HepG2 (cell line): ENCODE data around the gene TUFM. TPM values are rescaled to one million over a fixed set of nuclear protein-coding genes. Genes with fewer than 3 reads are reported as not detected.

Experiments used
- ATAC-seq: fragments of 200-7000 bp; cut with Tn5 transposase; 3 replicates; pipeline ENCODE4 v1.9.1; 2020; ENCODE audit warnings: mild to moderate bottlenecking, moderate library complexity
- Bru-seq: library from RNA; stranded (reverse); fragments of 400-500 nt; gene quantifications from one replicate; lab custom pipeline; 2021; lab: Mats Ljungman, UMichigan
- BruChase-seq, 2 experiments: library from RNA; stranded (reverse); fragments of 400-500 nt; gene quantifications; one replicate each; lab custom pipeline; 2021; lab: Mats Ljungman, UMichigan
- BruUV-seq: library from RNA; stranded (reverse); fragments of 400-500 nt; replicated peaks from 2 replicates; lab custom pipeline; 2021; lab: Mats Ljungman, UMichigan
- CTCF ChIA-PET: fragments of 300-600 bp; formaldehyde crosslinking; extraction: SDS; loops from one replicate; lab custom pipeline; 2021; ENCODE audit warnings: low total read pairs, inconsistent platforms, low intra/inter-chr PET ratio; lab: Yijun Ruan, JAX
- POLR2A ChIA-PET: fragments of 350-600 bp; sonication (Branson Sonifier 250); formaldehyde crosslinking; loops from one replicate; lab custom pipeline; 2020; ENCODE audit warnings: antibody characterized with exemption, inconsistent platforms; lab: Yijun Ruan, JAX
- DNase-seq: peaks from one replicate; pipeline ENCODE4 v3.0.0-alpha.2; 2015; ENCODE audit warnings: low spot score
- FAIRE-seq: peaks from 3 replicates; lab custom pipeline; 2011; peaks lifted over from hg19 to GRCh38; lab: Jason Lieb, UNC
- H2AFZ ChIP-seq: one replicate; pipeline ENCODE4 v1.6.1; 2011; ENCODE audit warnings: low read length, inconsistent platforms
- H3K27ac ChIP-seq: fragments of 300-600 bp; 3 replicates; pipeline ENCODE4 v1.8.0; 2011; ENCODE audit warnings: mixed run types, mild to moderate bottlenecking, mixed read lengths, low read length, inconsistent platforms; ENCODE audit not compliant: insufficient read depth; ENCODE audit errors: extremely low read length
- H3K27me3 ChIP-seq, 2 experiments: fragments of 200-600 bp in 1 of 2; 2 replicates in 1 of 2; 3 replicates in 1 of 2; pipeline versions ENCODE4 v1.6.0 to v1.8.0; 2011; ENCODE audit warnings: low read length in 2 of 2, mild to moderate bottlenecking in 2 of 2, moderate library complexity in 2 of 2, inconsistent platforms in 1 of 2; ENCODE audit not compliant: insufficient read depth in 2 of 2, control insufficient read depth in 1 of 2
- H3K36me3 ChIP-seq, 2 experiments: fragments of 200-600 bp in 1 of 2; replicated peaks in 1 of 2; 2 replicates in 1 of 2; 3 replicates in 1 of 2; pipeline versions ENCODE4 v1.5.1 to v1.8.0; 2011; ENCODE audit warnings: low read length in 2 of 2, inconsistent platforms in 1 of 2; ENCODE audit not compliant: insufficient read depth in 2 of 2, control insufficient read depth in 1 of 2
- H3K4me1 ChIP-seq: 2 replicates; pipeline ENCODE4 v1.5.1; 2012; ENCODE audit warnings: low read length, inconsistent platforms; ENCODE audit not compliant: insufficient read depth
- H3K4me2 ChIP-seq: 2 replicates; pipeline ENCODE4 v1.6.0; 2011; ENCODE audit warnings: low read depth, low read length, inconsistent platforms
- H3K4me3 ChIP-seq, 3 experiments: fragments of 200-600 bp in 1 of 3; sonication (generic), shearing (Covaris generic) in 1 of 3; replicated peaks in 1 of 3; 2 replicates each; pipeline ENCODE4 v1.5.1; 2011 to 2016; ENCODE audit warnings: low read length in 3 of 3, inconsistent platforms in 2 of 3, low read depth in 2 of 3, mild to moderate bottlenecking in 2 of 3, control low read depth in 1 of 3, mixed read lengths in 1 of 3; ENCODE audit not compliant: insufficient read depth in 1 of 3
- H3K79me2 ChIP-seq: one replicate; pipeline ENCODE4 v1.6.1; 2011; ENCODE audit warnings: low read length, inconsistent platforms; ENCODE audit not compliant: insufficient read depth
- H3K9ac ChIP-seq: 2 replicates; pipeline ENCODE4 v1.6.0; 2011; ENCODE audit warnings: mild to moderate bottlenecking, low read depth, low read length, inconsistent platforms; ENCODE audit not compliant: insufficient read depth
- H3K9me3 ChIP-seq: 2 replicates; pipeline ENCODE4 v1.5.1; 2012; ENCODE audit warnings: mild to moderate bottlenecking, low read length
- H4K20me1 ChIP-seq: 2 replicates; pipeline ENCODE4 v1.6.0; 2011; ENCODE audit warnings: inconsistent platforms, mild to moderate bottlenecking, low read length, moderate library complexity; ENCODE audit not compliant: insufficient read depth
- CAMTA2 ChIP-seq: sonication (generic); formaldehyde crosslinking; IDR thresholded peaks from 2 replicates; pipeline ENCODE4 v1.4.0; 2020; ENCODE audit warnings: mild to moderate bottlenecking, missing genetic modification reagents, borderline replicate concordance
- EEA1 ChIP-seq: sonication (generic); formaldehyde crosslinking; IDR thresholded peaks from 2 replicates; pipeline ENCODE4 v1.5.1; 2020; ENCODE audit warnings: mild to moderate bottlenecking, missing genetic modification reagents, borderline replicate concordance
- NAIF1 ChIP-seq: sonication (generic); formaldehyde crosslinking; IDR thresholded peaks from 2 replicates; pipeline ENCODE4 v1.5.0; 2020; ENCODE audit warnings: mild to moderate bottlenecking, missing genetic modification reagents, borderline replicate concordance
- NCOA1 ChIP-seq: sonication (generic); formaldehyde crosslinking; IDR thresholded peaks from 2 replicates; pipeline ENCODE4 v1.9.0; 2021; ENCODE audit warnings: missing genetic modification reagents
- PRDM4 ChIP-seq: sonication (generic); formaldehyde crosslinking; IDR thresholded peaks from 2 replicates; pipeline ENCODE4 v1.9.0; 2021; ENCODE audit warnings: missing genetic modification reagents, borderline replicate concordance
- SMAD3 ChIP-seq: sonication (generic); formaldehyde crosslinking; IDR thresholded peaks from 2 replicates; pipeline ENCODE4 v1.4.0; 2020; ENCODE audit warnings: missing genetic modification reagents
- SNAI1 ChIP-seq: sonication (generic); formaldehyde crosslinking; IDR thresholded peaks from 2 replicates; pipeline ENCODE4 v1.5.0; 2020; ENCODE audit warnings: mild to moderate bottlenecking, missing genetic modification reagents, borderline replicate concordance
- TBX3 ChIP-seq: fragments of 450-650 bp; IDR thresholded peaks from 2 replicates; pipeline ENCODE4 v1.6.1; 2017; ENCODE audit warnings: antibody characterized with exemption, mild to moderate bottlenecking, inconsistent platforms, borderline replicate concordance
- TCF7 ChIP-seq: sonication (generic); IDR thresholded peaks from 2 replicates; pipeline ENCODE4 v1.6.1; 2016; ENCODE audit warnings: antibody characterized with exemption, low read depth
- U2AF1 ChIP-seq: fragments of 200-400 bp; formaldehyde crosslinking; optimal IDR thresholded peaks from 2 replicates; pipeline ENCODE3; 2017; ENCODE audit warnings: mild to moderate bottlenecking, low read depth, low read length
- ZC3H4 ChIP-seq: sonication (generic); formaldehyde crosslinking; IDR thresholded peaks from 2 replicates; pipeline ENCODE4 v1.4.0; 2020; ENCODE audit warnings: missing genetic modification reagents, borderline replicate concordance
- ZNF256 ChIP-seq: sonication (generic); formaldehyde crosslinking; conservative IDR thresholded peaks from 2 replicates; pipeline ENCODE4 v1.4.0; 2020; ENCODE audit warnings: missing genetic modification reagents
- ZNF496 ChIP-seq: sonication (generic); formaldehyde crosslinking; IDR thresholded peaks from 2 replicates; pipeline ENCODE4 v1.8.1; 2023; ENCODE audit warnings: mild to moderate bottlenecking, moderate library complexity, missing genetic modification reagents; ENCODE audit not compliant: insufficient replicate concordance
- ZNF792 ChIP-seq: IDR thresholded peaks from 2 replicates; pipeline ENCODE4 v1.6.1; 2016
- WGBS: methylation state at CpG from one replicate; pipeline ENCODE4 v1.1.6; 2017; ENCODE audit warnings: low lambda C conversion rate; 5-methylcytosine and 5-hydroxymethylcytosine counted together
- in situ Hi-C: cut with HindIII; loops from 2 replicates; pipeline ENCODE4 v1.10.0; 2017; ENCODE audit warnings: low pct_unique_long_range_greater_than_20kb; ENCODE audit not compliant: extremely low pct_ligation_motif_present
- intact Hi-C: fragments of 100-400 bp; cut with micrococcal nuclease; formaldehyde crosslinking; loops from one replicate; pipeline ENCODE4 v1.10.0; 2022; ENCODE audit not compliant: unreplicated experiment
- long read RNA-seq, 2 experiments: library from RNA in 1 of 2; library from polyadenylated mRNA in 1 of 2; stranded (forward) in 1 of 2; unstranded in 1 of 2; transcript quantifications; one replicate each; pipeline ENCODE4 v2.0.0, GENCODE V29; 2019 to 2022
- polyA minus RNA-seq, 3 experiments: library from RNA; depleted of rRNA, polyadenylated mRNA; stranded (reverse); fragments of >200 nt; gene quantifications; 2 replicates each; pipeline ENCODE4 v1.2.3, GENCODE V29; 2011; ENCODE audit warnings: low replicate concordance in 1 of 3
- polyA plus RNA-seq, 8 experiments: library from polyadenylated mRNA; depleted of rRNA in 3 of 8; stranded (reverse) in 7 of 8; unstranded in 1 of 8; fragments of >200 nt; fragmentation: Illumina TruSeq in 4 of 8; extraction: Trizol in 4 of 8; gene quantifications; 2 replicates each; pipeline versions ENCODE4 v1.2.1 to v1.2.3, GENCODE V29; 2011 to 2016; ENCODE audit warnings: low read depth in 4 of 8, missing spikeins in 1 of 8, mixed read lengths in 1 of 8; ENCODE audit not compliant: insufficient read depth in 1 of 8
- total RNA-seq, 5 experiments: library from RNA; depleted of rRNA; stranded (reverse); fragments of >200 nt; fragmentation: Illumina TruSeq; extraction: Trizol; gene quantifications; 2 replicates each; pipeline ENCODE4 v1.2.3, GENCODE V29; 2016; ENCODE audit warnings: low read depth in 1 of 5

Gene TUFM
- total RNA-seq (2016; rRNA removed; fragmentation: Illumina TruSeq; extraction: Trizol) (138 and 298 TPM in 2 replicates), polyA plus RNA-seq (2011; rRNA removed) (189 and 206 TPM in 2 replicates), polyA minus RNA-seq (2011; rRNA and poly(A)+ RNA removed; ENCODE audit: low replicate concordance) (135 and 165 TPM in 2 replicates), Bru-seq, nascent RNA (percentile 92 among the genes with signal in this experiment), BruChase-seq, experiment 1, labeled RNA remaining after a 6-hour chase (percentile 98 among the genes with signal in this experiment), BruChase-seq, experiment 2, labeled RNA remaining after a 2-hour chase (percentile 95 among the genes with signal in this experiment)
- total RNA-seq (2016; cell fraction: cytosol; rRNA removed; fragmentation: Illumina TruSeq; extraction: Trizol; ENCODE audit: low read depth) = 52.9 and 59.0 TPM in 2 replicates
- 109 and 318 TPM in 2 replicates for total RNA-seq (2016; cell fraction: insoluble cytoplasmic fraction; rRNA removed; fragmentation: Illumina TruSeq; extraction: Trizol)
- 97.9 and 102 TPM in 2 replicates for total RNA-seq (2016; cell fraction: membrane; rRNA removed; fragmentation: Illumina TruSeq; extraction: Trizol)
- 269 and 303 TPM in 2 replicates for total RNA-seq (2016; cell fraction: nucleus; rRNA removed; fragmentation: Illumina TruSeq; extraction: Trizol)
- polyA plus RNA-seq (2011; cell fraction: cytosol; rRNA removed) = 123 and 178 TPM in 2 replicates
- 404 and 487 TPM in 2 replicates for polyA plus RNA-seq (2011; cell fraction: nucleus; rRNA removed)
- polyA plus RNA-seq (2012) = 180 and 205 TPM in 2 replicates
- 69.4 and 72.1 TPM in 2 replicates for polyA plus RNA-seq (2016; cell fraction: cytosol; fragmentation: Illumina TruSeq; extraction: Trizol; ENCODE audit: low read depth)
- polyA plus RNA-seq (2016; cell fraction: insoluble cytoplasmic fraction; fragmentation: Illumina TruSeq; extraction: Trizol; ENCODE audit: low read depth) = 150 and 184 TPM in 2 replicates
- polyA plus RNA-seq (2016; cell fraction: membrane; fragmentation: Illumina TruSeq; extraction: Trizol; ENCODE audit: low read depth) = 99.2 and 107 TPM in 2 replicates
- 673 and 742 TPM in 2 replicates for polyA plus RNA-seq (2016; cell fraction: nucleus; fragmentation: Illumina TruSeq; extraction: Trizol; ENCODE audit: insufficient read depth, low read depth)
- 69.4 and 75.9 TPM in 2 replicates for polyA minus RNA-seq (2011; cell fraction: cytosol; rRNA and poly(A)+ RNA removed)
- polyA minus RNA-seq (2011; cell fraction: nucleus; rRNA and poly(A)+ RNA removed) = 56.7 and 63.5 TPM in 2 replicates
- long read RNA-seq, experiment 1, transcript TUFM-201 (10 exons, 2,071 nt) = major isoform, 780 of 869 reads
- long read RNA-seq, experiment 1, transcript TUFM-204 (3 exons, 814 nt) = minor isoform, 5 of 869 reads
- long read RNA-seq, experiment 1, partial matches to known transcripts = 55 of 869 reads
- long read RNA-seq, experiment 1, other reads (novel, unspliced or antisense) = 29 of 869 reads
- long read RNA-seq, experiment 2, transcript TUFM-201 (10 exons, 2,071 nt) = major isoform, 720 of 947 reads
- long read RNA-seq, experiment 2, transcript TUFM-204 (3 exons, 814 nt) = minor isoform, 15 of 947 reads
- long read RNA-seq, experiment 2, partial matches to known transcripts = 151 of 947 reads
- long read RNA-seq, experiment 2, other reads (novel, unspliced or antisense) = 61 of 947 reads

GRCh38 chr16:28846080-28846932, at the start of gene TUFM:
Gene TUFM (minus strand): TSS chr16:28846348. CDS start chr16:28846269, 79 bp downstream.
- ChIA-PET CTCF (interaction anchor here (0.6 kb wide), 1 partner anchor 99 kb away, joined by 3 read pairs; no protein-coding TSS in a partner anchor), POLR2A (interaction anchor here (0.6 to 6.6 kb wide), 14 partner anchors 9 to 236 kb away, joined by 3 to 104 read pairs (median 12); partner anchors contain the start of genes ATXN2L, NFATC2IP, SH2B1 and SPNS1)
- peaks cover 26 to 27% of the 10 kb centered on the region in 2 experiments for H3K36me3 ChIP-seq
- intact Hi-C loops = loop anchor here (1.0 to 5.0 kb wide), 5 partner anchors 17 to 104 kb away; partner anchors contain the start of genes NFATC2IP, RABEP2 and SH2B1
- ATAC-seq = peak; percentile 87
- H3K9ac ChIP-seq = peak within 1 kb of the TSS; percentile 94
- no peaks in the 10 kb centered on the region; a peak in 1 of 5 replicates for H3K27me3 ChIP-seq
- H3K4me3 ChIP-seq = peak within 1 kb of the TSS; percentile 75 to 97 (median 87)
- in situ Hi-C loops = no loop called here
- H3K9me3 ChIP-seq = no peaks in the 10 kb centered on the region
- H4K20me1 ChIP-seq = 0 out of 2 replicates have a peak, but pooled peaks cover 4% of the 10 kb centered on the region
- H3K79me2 ChIP-seq = peaks cover 26% of the 10 kb centered on the region
- peak; percentile 99 for DNase-seq
- no peak within 1 kb of the TSS for H2AFZ ChIP-seq
- FAIRE-seq = peak; percentile 99
- H3K27ac ChIP-seq = peak within 1 kb of the TSS; percentile 69
- no TSS peak for BruUV-seq
- peak within 1 kb of the TSS; percentile 85 for H3K4me2 ChIP-seq
- WGBS = 2% methylated on average over 47 of the region's 73 CpGs
- H3K4me1 ChIP-seq = peaks cover 18% of the 10 kb centered on the region
- no peak for TF ChIP-seq ZC3H4 (CRISPR knock-in tag)
- peak; percentile 95 for TF ChIP-seq SNAI1 (CRISPR knock-in tag)
- TF ChIP-seq U2AF1 = peak; percentile 99
- TF ChIP-seq EEA1 = peak; percentile 61
- TF ChIP-seq NAIF1 (CRISPR knock-in tag) = peak; percentile 86; the same call in 1 of the 2 replicates
- peak; percentile 35 for TF ChIP-seq NCOA1 (CRISPR knock-in tag)
- TF ChIP-seq CAMTA2 (CRISPR knock-in tag) = 0 out of 2 replicates have a peak, but pooled peaks have one; percentile 79
- TF ChIP-seq TCF7 = no peak
- TF ChIP-seq SMAD3 = no peak
- no peak; the same call in 1 of the 2 replicates for TF ChIP-seq PRDM4 (CRISPR knock-in tag)
- 0 out of 2 replicates have a peak, but pooled peaks have one; percentile 43 for TF ChIP-seq TBX3
- TF ChIP-seq ZNF792 (CRISPR knock-in tag) = peak; percentile 87
- TF ChIP-seq ZNF496 = no peak
- TF ChIP-seq ZNF256 (CRISPR knock-in tag) = 0 out of 2 replicates have a peak, but pooled peaks have one; percentile 39
